PC-9 (cell line): Measurements from ENCODE around the gene PCDHB12.
"Not testable (repeated sequence)": the region's sequence is repeated elsewhere in the genome, so short reads cannot be mapped to it uniquely, and the experiment has no call there.

Experiments
- EZH2 ChIP-seq: fragments of 200-600 bp; sonication (generic); IDR thresholded peaks from 2 replicates; pipeline ENCODE4 v1.8.0; 2017; ENCODE audit warnings: antibody characterized with exemption, low read depth
- TF ChIP-seq, protein P1 (sequence below): fragments of 200-600 bp; sonication (generic); conservative IDR thresholded peaks from 2 replicates; pipeline ENCODE4 v1.6.1; 2017; ENCODE audit warnings: mixed run types, antibody characterized with exemption, mild to moderate bottlenecking, moderate library complexity

DNA sequence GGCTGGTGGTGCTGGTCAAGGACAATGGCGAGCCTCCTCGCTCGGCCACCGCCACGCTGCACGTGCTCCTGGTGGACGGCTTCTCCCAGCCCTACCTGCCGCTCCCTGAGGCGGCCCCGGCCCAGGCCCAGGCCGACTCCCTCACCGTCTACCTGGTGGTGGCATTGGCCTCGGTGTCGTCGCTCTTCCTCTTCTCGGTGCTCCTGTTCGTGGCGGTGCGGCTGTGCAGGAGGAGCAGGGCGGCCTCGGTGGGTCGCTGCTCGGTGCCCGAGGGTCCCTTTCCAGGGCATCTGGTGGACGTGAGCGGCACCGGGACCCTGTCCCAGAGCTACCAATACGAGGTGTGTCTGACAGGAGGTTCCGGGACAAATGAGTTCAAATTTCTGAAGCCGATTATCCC is 16.9 kb downstream of the PCDHB12 start:
- TF ChIP-seq, protein P1, sequence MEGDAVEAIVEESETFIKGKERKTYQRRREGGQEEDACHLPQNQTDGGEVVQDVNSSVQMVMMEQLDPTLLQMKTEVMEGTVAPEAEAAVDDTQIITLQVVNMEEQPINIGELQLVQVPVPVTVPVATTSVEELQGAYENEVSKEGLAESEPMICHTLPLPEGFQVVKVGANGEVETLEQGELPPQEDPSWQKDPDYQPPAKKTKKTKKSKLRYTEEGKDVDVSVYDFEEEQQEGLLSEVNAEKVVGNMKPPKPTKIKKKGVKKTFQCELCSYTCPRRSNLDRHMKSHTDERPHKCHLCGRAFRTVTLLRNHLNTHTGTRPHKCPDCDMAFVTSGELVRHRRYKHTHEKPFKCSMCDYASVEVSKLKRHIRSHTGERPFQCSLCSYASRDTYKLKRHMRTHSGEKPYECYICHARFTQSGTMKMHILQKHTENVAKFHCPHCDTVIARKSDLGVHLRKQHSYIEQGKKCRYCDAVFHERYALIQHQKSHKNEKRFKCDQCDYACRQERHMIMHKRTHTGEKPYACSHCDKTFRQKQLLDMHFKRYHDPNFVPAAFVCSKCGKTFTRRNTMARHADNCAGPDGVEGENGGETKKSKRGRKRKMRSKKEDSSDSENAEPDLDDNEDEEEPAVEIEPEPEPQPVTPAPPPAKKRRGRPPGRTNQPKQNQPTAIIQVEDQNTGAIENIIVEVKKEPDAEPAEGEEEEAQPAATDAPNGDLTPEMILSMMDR: not testable (repeated sequence)
- TF ChIP-seq EZH2: not testable (repeated sequence)
